COLO829 (cell line): ENCODE data around the gene KCNK2.

Source experiments
- DNase-seq: peaks from one replicate; pipeline ENCODE4 v3.0.0; 2012; ENCODE audit warnings: low spot score

Gene KCNK2

DNA sequence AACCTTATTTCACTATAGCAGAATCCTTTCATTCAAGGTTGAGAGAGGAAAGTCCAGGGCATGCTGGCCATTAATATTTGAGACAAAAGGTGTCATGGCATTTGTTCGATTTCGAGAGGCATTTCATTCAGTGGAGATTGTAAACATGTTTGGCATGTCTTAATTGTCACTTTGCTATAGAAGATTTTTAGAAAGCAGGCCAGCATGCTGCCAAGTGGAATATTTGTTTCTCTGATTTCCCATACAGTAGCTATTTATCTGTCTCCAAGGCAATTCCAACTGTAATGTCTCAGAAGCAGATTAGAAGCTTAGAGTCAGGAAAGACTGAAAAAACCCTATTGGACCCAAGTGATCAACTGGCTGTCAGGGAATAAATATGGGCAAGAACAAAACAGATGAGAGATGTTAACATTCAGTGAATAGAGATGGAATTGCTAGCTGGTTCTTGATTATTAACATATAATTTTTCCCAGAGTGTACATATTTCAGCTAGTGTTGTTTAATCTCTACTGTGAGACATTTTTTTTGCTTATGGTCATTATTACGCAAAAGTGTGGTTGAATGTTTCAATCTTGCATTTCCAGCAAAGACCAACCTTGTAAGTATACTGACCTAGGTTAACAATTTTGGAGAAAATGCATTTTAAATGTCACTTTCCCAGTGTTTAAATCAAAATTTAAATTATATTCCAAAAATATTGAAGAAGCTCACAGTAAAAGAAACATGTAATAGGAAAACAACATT is 174.6 kb downstream of the KCNK2 start:
- no peak for DNase-seq

DNA sequence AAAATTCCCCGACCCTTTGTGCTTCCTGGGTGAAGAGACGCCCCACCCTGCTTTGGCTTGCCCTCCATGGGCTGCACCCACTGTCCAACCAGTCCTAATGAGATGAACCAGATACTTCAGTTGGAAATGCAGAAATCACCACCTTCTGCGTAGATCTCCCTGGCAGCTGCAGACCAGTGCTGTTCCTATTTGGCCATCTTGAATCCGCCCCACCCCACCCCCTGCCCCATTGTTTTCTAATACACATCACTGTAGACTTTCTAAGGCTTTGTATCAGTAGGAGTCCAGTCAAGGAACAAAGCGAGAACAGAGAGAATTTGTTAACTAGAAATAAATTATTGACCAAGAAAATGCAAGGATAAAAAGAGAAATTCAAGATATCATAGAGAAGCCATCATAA is 178.2 kb downstream of the KCNK2 start:
- DNase-seq, result no peak

DNA sequence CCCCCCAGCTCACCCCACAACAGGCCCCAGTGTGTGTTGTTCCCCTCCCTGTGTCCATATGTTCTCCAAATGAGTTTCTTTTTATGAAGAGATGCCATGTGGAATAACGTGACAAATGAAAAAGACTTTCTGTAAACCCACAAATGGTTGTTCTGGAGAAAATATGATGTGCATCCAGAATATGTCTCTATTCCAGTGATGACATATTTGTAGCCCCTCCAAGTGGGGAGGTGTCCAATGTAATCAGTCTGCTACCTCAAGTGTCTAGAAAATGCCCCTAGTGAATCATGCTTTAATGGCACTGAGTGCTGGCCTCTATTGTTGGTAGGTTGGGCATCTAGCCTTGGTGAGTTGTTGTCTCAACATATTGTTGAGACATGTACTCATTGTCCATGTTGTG is 179.6 kb downstream of the KCNK2 start:
- no peak for DNase-seq

DNA sequence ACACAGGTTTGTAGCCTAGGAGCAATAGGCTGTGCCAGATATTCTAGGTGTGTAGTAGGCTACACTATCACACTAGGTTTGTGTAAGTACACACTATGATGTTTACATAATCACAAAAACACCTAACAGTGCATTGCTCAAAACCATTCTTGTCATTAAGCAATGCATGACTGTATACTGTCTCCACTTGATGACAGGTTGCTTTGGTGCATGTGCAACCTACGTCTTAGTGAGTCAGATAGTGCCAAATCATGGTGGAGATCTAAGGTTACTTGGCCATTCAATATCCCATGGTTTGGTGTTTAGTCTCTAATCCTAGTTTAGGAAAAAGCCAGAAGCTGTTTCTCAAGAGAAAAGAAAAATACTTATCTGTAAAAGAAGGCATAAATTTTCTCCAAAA is 181.1 kb downstream of the KCNK2 start:
- no peak for DNase-seq

DNA sequence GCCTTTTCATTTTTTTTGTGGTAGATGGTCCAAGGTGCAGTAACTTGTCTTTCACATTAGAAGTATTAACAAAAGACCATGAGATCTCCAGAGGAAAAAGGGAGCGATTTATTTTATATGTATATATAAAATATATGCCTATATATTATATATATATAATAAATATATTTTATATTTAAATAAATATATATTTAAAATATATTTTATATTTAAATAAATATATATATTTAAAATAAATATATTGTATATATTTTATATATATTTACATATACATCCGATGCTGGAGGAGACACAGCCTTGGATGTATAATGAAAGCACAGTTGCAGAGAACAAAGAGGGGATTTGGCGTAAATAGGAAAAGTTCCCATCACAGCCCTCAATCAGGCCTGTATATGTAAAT is 182.1 kb downstream of the KCNK2 start:
- DNase-seq, result no peak

DNA sequence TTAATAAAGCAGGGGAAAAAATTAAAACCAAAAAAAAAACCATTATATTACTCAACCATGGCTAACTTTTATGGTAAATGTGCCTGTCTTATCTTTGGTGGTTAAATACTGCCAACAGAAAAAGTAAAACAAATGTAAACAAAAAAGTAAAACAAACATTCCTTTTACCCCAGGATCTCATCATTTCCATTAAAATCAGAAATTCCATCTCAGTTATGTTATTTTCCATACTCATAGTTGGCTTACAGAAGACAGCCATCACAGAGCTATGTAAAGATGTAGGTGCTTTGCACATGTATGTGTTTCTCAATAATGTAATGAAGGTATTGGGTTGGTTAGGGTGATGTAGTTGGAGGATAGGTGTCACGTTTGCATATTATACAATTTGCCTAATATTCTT is 185.0 kb downstream of the KCNK2 start:
- DNase-seq, result no peak

DNA sequence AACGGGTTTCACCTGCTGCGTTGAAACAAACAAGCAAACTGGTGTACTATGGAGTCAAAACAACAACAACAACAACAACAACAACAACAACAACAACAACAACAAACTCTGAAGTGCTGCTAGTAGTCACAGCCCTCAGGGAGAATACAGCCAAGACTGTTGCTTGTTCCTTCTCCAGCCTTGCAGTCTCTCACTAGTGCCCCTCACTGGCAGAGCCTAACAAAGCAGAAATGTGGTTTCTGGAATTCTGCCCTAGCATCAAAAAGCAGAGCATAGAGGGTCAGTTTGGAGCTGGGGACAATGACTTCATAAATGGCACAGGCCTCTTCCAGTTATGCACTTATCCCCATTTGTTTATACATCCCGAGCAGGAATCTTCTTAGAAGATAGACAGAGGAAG is 187.4 kb downstream of the KCNK2 start:
- DNase-seq, result no peak

DNA sequence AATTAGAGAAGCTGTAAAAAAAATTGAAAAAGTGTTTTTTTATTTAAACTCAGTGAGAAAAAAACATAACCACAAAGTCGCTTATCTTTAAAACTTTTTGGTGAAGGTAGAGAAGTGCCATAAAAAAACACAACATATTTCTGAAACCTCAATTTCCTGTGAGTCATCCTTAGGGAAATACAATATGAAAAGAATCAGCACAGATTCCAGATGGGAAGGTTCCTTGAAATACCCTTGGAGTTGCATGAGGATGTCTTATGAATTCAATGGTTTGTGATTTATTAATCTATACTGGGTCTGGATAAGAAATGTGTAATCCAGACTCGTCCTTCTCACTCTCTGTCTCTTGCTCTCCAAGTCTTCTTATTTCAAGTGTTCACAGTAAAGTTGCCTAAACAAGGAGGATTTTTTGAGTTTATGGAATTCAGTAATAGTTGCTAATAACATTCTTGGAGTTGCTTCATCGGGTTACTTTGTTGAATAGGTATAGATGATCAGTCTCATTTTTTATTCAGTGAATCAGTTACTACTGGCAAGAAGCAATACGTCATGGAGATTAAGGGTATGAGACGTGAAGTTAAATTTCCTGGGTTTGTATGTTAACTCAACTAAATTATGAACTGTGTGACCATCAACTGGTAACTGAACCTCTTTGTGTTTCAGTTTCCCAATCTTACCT is 191.4 kb downstream of the KCNK2 start:
- peak; percentile 82 for DNase-seq

DNA sequence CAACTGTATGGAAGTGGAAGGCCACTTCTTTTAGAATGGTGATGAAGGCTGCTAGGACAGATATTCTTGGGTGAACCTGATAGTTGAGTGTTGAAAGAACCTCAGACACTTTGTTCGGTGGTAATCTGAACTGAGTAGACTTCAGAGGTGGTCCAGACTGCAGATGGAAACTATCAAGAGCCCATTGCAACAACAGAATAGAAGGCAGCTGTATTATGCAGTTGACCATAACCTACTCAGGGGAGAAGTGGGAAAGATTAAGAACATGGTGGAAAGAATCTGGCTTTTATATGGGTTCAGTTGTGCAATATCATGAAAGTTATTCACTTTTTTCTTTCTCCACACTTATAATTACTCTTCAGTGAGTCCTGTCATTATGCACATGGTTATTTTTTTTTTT is 194.0 kb downstream of the KCNK2 start:
- no peak for DNase-seq

DNA sequence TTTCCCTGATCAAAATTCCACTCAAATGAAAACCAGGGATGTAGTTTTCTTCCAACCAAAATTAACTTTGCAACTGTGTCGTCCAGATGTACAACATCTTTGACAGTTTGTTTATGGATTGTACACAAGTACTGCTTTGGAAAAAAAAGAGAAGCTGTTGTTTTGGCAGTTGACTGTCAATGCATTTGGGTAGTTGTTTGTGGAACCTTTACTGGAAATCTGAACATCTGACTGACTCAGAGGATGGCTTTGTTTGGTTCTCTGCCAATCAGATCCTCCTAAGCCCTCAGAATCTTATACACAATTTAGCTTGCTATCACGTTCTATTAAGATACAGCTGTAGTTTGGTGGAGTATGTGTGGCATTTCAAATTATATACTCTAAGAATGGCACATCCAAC is 195.0 kb downstream of the KCNK2 start:
- DNase-seq, result no peak

DNA sequence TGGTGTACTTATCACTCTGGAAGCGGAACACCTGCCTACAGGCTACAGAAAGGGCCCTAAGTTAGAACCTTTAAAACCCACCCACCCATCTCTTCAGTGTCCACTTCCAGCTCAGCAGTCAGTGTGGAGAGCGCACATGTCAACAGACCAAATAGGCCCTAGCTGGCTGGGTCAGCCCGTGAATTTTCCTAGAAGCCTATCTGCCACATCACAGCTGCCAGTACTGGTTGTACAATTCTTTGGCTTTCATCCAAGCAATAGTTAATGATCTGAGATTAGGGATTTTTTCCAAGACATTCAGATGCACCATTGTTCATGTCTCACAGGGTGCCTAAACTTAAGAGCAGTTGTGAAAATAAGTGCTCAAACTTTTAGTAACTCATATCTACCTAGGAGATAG is 197.1 kb downstream of the KCNK2 start:
- no peak for DNase-seq

DNA sequence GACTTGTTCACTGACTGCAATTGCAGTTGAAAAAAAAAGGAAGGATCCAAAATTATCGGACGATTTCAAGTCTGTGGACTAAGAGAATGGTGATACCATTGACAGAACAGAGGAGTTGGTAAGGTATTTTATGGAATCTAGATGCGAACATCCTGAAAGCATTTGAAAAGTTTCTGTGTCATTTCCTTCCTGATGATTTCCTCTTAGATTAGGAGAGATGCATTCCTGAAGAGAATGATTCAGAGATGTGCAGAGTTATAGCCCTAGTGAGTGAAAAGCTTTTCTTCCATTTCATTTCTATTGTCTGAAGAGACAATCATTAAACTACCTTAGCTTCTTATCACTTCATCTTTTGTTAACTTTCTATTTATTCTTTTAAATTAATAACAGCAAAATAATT is 200.0 kb downstream of the KCNK2 start:
- no peak for DNase-seq

DNA sequence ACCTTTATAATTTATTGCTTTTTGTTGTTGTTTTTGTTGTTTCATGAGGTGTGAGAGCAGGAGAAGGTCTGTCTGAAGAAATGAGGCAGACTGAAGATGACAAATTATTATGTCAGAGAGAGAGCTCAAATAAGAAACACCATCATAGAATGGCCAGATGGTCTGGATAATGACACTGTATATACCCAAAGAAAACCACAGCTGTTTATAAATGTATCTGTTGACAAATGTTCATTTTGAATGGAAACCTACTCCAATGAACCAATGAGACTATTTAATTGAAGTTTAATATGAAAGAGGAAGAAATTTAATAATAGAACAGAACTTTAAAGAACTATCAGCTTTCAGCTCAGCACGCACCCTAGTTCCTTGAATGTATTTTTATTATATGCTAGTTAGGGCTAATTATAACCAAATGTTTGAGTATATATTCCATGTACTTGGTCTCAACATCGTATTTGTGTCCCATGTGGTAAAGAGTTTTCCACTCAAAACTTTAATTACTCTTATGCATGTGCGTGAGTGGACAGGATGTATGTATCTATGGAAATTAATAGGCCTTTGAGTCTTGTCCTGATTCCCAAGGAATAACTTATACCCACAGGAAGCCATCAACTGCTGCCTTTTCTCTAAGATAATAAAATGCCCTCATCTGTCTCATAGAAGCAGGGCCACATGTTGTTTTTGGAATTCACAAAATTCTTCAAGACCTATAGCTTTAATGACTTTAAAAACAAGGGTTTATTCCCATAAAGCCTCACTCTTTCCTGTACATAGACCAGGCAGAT is 202.7 kb downstream of the KCNK2 start:
- no peak for DNase-seq
